ENCODE results near the gene NFKBIA.

DNA sequence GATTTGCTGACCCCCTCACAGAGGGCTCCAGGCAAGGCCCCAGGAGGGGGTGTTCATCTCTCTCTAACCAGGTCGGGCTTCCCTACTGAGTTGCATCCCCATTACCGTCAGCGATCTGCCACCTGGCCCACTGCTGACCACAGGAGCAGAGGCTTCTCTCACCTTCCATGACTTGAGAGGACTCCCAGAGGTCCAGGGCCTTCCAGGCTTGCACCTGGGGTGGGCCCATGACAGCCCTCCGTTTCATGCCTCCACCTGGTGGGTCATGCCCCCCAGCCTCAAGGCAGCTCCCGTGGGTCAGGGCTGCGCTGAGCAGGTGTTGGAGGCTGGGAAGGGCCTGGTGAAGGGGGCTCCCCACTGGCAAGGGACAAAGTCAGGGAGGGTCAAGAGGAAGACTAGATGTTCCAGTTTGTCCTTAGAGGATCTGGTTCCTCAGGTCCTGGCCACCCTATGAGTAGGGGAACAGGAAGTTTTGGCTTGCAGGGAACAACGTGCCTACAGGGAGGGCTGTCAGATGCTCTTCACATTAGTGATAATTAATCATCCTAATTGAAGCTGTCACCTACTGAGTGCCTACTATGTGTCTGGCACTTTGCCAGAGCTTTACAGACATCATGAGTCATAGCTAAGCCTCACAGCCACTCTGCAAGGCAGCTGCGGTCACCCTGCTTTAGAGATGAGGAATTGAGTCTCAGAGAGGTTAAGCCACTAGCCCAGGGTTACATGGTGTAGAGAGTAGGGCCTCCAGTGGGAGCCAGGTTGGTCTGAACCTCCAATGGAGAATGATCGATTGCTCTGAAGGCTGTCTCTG is 13.8 kb downstream of the NFKBIA start:
- TF ChIP-seq, protein P1, sequence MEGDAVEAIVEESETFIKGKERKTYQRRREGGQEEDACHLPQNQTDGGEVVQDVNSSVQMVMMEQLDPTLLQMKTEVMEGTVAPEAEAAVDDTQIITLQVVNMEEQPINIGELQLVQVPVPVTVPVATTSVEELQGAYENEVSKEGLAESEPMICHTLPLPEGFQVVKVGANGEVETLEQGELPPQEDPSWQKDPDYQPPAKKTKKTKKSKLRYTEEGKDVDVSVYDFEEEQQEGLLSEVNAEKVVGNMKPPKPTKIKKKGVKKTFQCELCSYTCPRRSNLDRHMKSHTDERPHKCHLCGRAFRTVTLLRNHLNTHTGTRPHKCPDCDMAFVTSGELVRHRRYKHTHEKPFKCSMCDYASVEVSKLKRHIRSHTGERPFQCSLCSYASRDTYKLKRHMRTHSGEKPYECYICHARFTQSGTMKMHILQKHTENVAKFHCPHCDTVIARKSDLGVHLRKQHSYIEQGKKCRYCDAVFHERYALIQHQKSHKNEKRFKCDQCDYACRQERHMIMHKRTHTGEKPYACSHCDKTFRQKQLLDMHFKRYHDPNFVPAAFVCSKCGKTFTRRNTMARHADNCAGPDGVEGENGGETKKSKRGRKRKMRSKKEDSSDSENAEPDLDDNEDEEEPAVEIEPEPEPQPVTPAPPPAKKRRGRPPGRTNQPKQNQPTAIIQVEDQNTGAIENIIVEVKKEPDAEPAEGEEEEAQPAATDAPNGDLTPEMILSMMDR (IDR thresholded peaks at IDR 0.05): no peak
- TF ChIP-seq POLR2AphosphoS5 (IDR thresholded peaks at IDR 0.05): no peak
- no peak for TF ChIP-seq POLR2A (IDR thresholded peaks at IDR 0.05)
